Cerebellar cortex (tissue), 1 donor: ENCODE measurements around the gene BICD1.

Experiments used
- DNase-seq: peaks from one replicate; pipeline ENCODE4 v3.0.0-alpha.2; 2015; ENCODE audit warnings: low spot score

The BICD1 gene

GRCh38 chr12:32104572-32105355 is 1.9 kb upstream of the BICD1 start:
- DNase-seq: no peak

- DNase-seq: peak; percentile 37
These were observed 596 bp upstream of the BICD1 start for GRCh38 chr12:32105986-32106516.

- peak; percentile 64 for DNase-seq
These were observed 966 bp downstream of the BICD1 start for GRCh38 chr12:32107359-32108267.

GRCh38 chr12:32108787-32109186 is 2.1 kb downstream of the BICD1 start:
- DNase-seq: peak; percentile 47

- DNase-seq: peak; percentile 36
These were observed 3.8 kb downstream of the BICD1 start for GRCh38 chr12:32110417-32110816.

GRCh38 chr12:32110942-32111341 is 4.3 kb downstream of the BICD1 start:
- no peak for DNase-seq

GRCh38 chr12:32115404-32116104 is 8.9 kb downstream of the BICD1 start:
- peak; percentile 96 for DNase-seq

GRCh38 chr12:32116897-32117296 is 10.2 kb downstream of the BICD1 start:
- no peak for DNase-seq

GRCh38 chr12:32117316-32117715 is 10.7 kb downstream of the BICD1 start:
- DNase-seq: no peak

- DNase-seq: peak; percentile 52
These were observed 12.2 kb downstream of the BICD1 start for GRCh38 chr12:32118806-32119205.

GRCh38 chr12:32120419-32120818 is 13.8 kb downstream of the BICD1 start:
- no peak for DNase-seq

GRCh38 chr12:32124637-32125036 is 18.0 kb downstream of the BICD1 start:
- no peak for DNase-seq

- no peak for DNase-seq
These were observed 18.9 kb downstream of the BICD1 start for GRCh38 chr12:32125455-32126084.

GRCh38 chr12:32126720-32127119 is 20.1 kb downstream of the BICD1 start:
- no peak for DNase-seq

GRCh38 chr12:32131666-32132065 is 25.0 kb downstream of the BICD1 start:
- DNase-seq: no peak

- DNase-seq: peak; percentile 58
These were observed 27.6 kb downstream of the BICD1 start for GRCh38 chr12:32134101-32134888.

- DNase-seq: no peak
These were observed 29.3 kb downstream of the BICD1 start for GRCh38 chr12:32135967-32136366.

GRCh38 chr12:32136404-32136803 is 29.8 kb downstream of the BICD1 start:
- no peak for DNase-seq

GRCh38 chr12:32139064-32139421 is 32.4 kb downstream of the BICD1 start:
- no peak for DNase-seq

GRCh38 chr12:32140877-32141276 is 34.2 kb downstream of the BICD1 start:
- DNase-seq: peak; percentile 93

- DNase-seq: no peak
These were observed 38.4 kb downstream of the BICD1 start for GRCh38 chr12:32145096-32145495.
